NT2/D1 (cell line): ENCODE data around the gene JARID2.

Experiments used
- SUZ12 ChIP-seq: IDR thresholded peaks from 2 replicates; pipeline ENCODE4 v1.6.1; 2011; ENCODE audit not compliant: insufficient read length, insufficient read depth; ENCODE audit errors: extremely low read depth
- YY1 ChIP-seq: IDR thresholded peaks from 2 replicates; pipeline ENCODE4 v1.6.1; 2011; ENCODE audit not compliant: insufficient read length, insufficient read depth
- ZNF274 ChIP-seq: IDR thresholded peaks from 2 replicates; pipeline ENCODE4 v1.6.1; 2011; ENCODE audit warnings: mild to moderate bottlenecking, low read depth, low read length

- TF ChIP-seq YY1 (no peak), ZNF274 (no peak), SUZ12 (no peak)
Measured at GRCh38 chr6:15256538-15257271, 10.8 kb downstream of the JARID2 start.
